GM12878 (cell line): ENCODE data around the gene ANGPTL4.

Experiments used
- BACH1 ChIP-seq: fragments of 450-650 bp; IDR thresholded peaks from 2 replicates; pipeline ENCODE4 v1.6.1; 2017; ENCODE audit warnings: mild to moderate bottlenecking, borderline replicate concordance
- CHD4 ChIP-seq: fragments of 200-600 bp; sonication (generic); IDR thresholded peaks from 2 replicates; pipeline ENCODE4 v1.6.1; 2016; ENCODE audit warnings: mild to moderate bottlenecking
- CTCF ChIP-seq, 3 experiments: IDR thresholded peaks in 2 of 3; conservative IDR thresholded peaks in 1 of 3; 2 replicates each; pipeline ENCODE4 v1.5.1; 2011; ENCODE audit warnings: low read depth in 3 of 3, low read length in 3 of 3, mild to moderate bottlenecking in 3 of 3, control low read depth in 2 of 3, moderate library complexity in 2 of 3, inconsistent platforms in 1 of 3, mixed read lengths in 1 of 3; ENCODE audit not compliant: control insufficient read depth in 2 of 3, insufficient read depth in 1 of 3; ENCODE audit errors: extremely low read depth in 1 of 3
- ELK1 ChIP-seq: IDR thresholded peaks from 2 replicates; pipeline ENCODE4 v1.6.1; 2012; ENCODE audit warnings: low read depth, low read length, improper control_type of control experiment
- EZH2 ChIP-seq: IDR thresholded peaks from 2 replicates; pipeline ENCODE4 v1.6.1; 2012; ENCODE audit warnings: low read depth, mild to moderate bottlenecking, control low read depth, inconsistent platforms, low read length, borderline replicate concordance; ENCODE audit not compliant: control insufficient read depth
- POLR2A ChIP-seq: IDR thresholded peaks from 2 replicates; pipeline ENCODE4 v1.6.1; 2011; ENCODE audit warnings: low read depth, mild to moderate bottlenecking, low read length
- RAD21 ChIP-seq: IDR thresholded peaks from 2 replicates; pipeline ENCODE4 v1.6.1; 2011; ENCODE audit warnings: mild to moderate bottlenecking, low read depth, low read length, moderate library complexity; ENCODE audit not compliant: insufficient read depth
- RCOR1 ChIP-seq: conservative IDR thresholded peaks from 2 replicates; pipeline ENCODE4 v1.6.1; 2012; ENCODE audit warnings: low read depth, low read length, improper control_type of control experiment
- SMC3 ChIP-seq: IDR thresholded peaks from 2 replicates; pipeline ENCODE4 v1.6.1; 2011; ENCODE audit warnings: low read length, improper control_type of control experiment, borderline replicate concordance
- SPI1 ChIP-seq: IDR thresholded peaks from 2 replicates; pipeline ENCODE4 v1.6.1; 2011; ENCODE audit warnings: low read depth, mild to moderate bottlenecking, low read length, moderate library complexity, borderline replicate concordance; ENCODE audit not compliant: insufficient read depth
- SREBF1 ChIP-seq: IDR thresholded peaks from 2 replicates; pipeline ENCODE4 v1.6.1; 2012; ENCODE audit warnings: mild to moderate bottlenecking, low read length
- YY1 ChIP-seq: IDR thresholded peaks from 2 replicates; pipeline ENCODE4 v1.6.1; 2011; ENCODE audit warnings: low read depth, mild to moderate bottlenecking, low read length
- ZNF274 ChIP-seq: IDR thresholded peaks from one replicate; pipeline ENCODE4 v1.8.0; 2011; ENCODE audit not compliant: insufficient read length, insufficient read depth

GRCh38 chr19:8343483-8343844 lies 20.5 kb upstream of the ANGPTL4 start:
- TF ChIP-seq RCOR1 = no peak
- no peak for TF ChIP-seq CTCF (IDR thresholded peaks at IDR 0.05 in 2 of 3, conservative IDR thresholded peaks at IDR 0.05 in 1 of 3; ENCODE audit: control insufficient read depth in 2 of 3, extremely low read depth in 1 of 3, insufficient read depth in 1 of 3, low read depth in 3 of 3, low read length in 3 of 3)
- TF ChIP-seq SPI1 = no peak
- TF ChIP-seq SREBF1 = no peak
- no peak for TF ChIP-seq EZH2
- TF ChIP-seq ELK1 = no peak
- TF ChIP-seq RAD21 = no peak
- no peak for TF ChIP-seq BACH1
- TF ChIP-seq SMC3 = no peak
- TF ChIP-seq POLR2A = no peak
- no peak for TF ChIP-seq ZNF274
- no peak for TF ChIP-seq CHD4
- TF ChIP-seq YY1 = no peak
